ENCODE measurements around the gene PPAT. TPM values are rescaled to one million over a fixed set of nuclear protein-coding genes. Genes with fewer than 3 reads are reported as not detected.
A peak's percentile ranks its signal among the peaks of the same experiment; 100 is the strongest.

Gene PPAT
- total and polyA plus RNA-seq, 11 donors, result 0.65 to 6.5 (median 3.7) TPM

DNA sequence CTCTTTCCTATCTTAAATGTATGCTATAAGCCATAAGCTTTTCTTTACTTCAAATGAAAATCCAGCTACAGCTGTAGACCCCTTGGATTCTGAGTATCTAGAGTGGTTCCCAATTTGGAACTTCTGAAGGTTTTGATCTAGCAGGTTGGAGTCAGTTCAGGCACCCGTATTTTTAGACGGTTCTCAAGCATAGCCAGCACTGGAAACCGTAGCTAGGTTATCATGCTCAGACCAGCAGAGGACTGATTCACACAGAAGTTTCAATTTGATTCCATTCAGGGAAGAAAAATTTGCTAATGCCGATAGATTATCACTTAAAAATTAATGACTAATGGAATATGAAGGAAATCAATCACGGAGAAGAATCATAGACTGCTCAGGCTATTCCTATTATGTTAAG lies 11.2 kb downstream of the PPAT start:
- intact Hi-C loops (cut with DNase I), result loop anchor here in 7 of 10 donors (2.0 to 10.0 kb wide), 8 partner anchors 43 to 421 kb away; partner anchors contain the start of gene SRP72 (in 1 of the 7)
- peak overlapping the region in 7 of 12 donors; percentile 0 to 39 (median 30) for H3K4me3 ChIP-seq

DNA sequence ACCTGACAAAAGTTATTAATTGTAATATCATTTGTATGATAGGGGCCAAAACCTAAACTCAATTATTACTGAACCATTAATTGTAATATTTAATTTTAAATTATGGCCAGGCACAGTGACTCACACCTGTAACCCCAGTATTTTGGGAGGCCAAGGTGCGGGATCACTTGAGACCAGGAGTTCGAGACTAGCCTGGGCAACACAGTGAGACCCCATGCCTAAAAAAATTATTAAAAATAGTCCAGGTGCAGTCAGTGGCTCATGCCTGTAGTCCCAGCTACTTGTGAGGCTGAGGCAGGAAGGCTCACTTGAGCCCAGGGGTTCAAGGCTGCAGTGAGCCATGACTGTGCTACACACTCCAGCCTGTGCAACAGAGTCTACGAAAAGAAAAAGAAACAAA lies 18.0 kb downstream of the PPAT start:
- DNase-seq (no peak), ATAC-seq (no peak)
- Histone ChIP-seq H3K27me3 (no peaks in the 10 kb centered on the region), H3K36me3 (no peaks in the 10 kb centered on the region), H3K4me1 (no peaks in the 10 kb centered on the region), H3K9me3 (no peaks in the 10 kb centered on the region), H3K27ac (no peak overlapping the region), H3K4me3 (no peak overlapping the region)
- TF ChIP-seq, protein P1, sequence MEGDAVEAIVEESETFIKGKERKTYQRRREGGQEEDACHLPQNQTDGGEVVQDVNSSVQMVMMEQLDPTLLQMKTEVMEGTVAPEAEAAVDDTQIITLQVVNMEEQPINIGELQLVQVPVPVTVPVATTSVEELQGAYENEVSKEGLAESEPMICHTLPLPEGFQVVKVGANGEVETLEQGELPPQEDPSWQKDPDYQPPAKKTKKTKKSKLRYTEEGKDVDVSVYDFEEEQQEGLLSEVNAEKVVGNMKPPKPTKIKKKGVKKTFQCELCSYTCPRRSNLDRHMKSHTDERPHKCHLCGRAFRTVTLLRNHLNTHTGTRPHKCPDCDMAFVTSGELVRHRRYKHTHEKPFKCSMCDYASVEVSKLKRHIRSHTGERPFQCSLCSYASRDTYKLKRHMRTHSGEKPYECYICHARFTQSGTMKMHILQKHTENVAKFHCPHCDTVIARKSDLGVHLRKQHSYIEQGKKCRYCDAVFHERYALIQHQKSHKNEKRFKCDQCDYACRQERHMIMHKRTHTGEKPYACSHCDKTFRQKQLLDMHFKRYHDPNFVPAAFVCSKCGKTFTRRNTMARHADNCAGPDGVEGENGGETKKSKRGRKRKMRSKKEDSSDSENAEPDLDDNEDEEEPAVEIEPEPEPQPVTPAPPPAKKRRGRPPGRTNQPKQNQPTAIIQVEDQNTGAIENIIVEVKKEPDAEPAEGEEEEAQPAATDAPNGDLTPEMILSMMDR (IDR thresholded peaks at IDR 0.05), result no peak
- TF ChIP-seq POLR2A (IDR thresholded peaks at IDR 0.05), result no peak
- intact Hi-C loops (cut with DNase I), result loop anchor here in 1 of 10 donors (10.0 kb wide), 1 partner anchor 387 kb away; no protein-coding TSS in a partner anchor
- WGBS, 4 donors, result 94 to 96% (median 95%) methylated on average over 3 of the region's 3 CpGs

More for the DNA sequence above, 11.2 kb downstream of the PPAT start:
- 60 to 80% (median 71%) methylated on average over 5 of the region's 5 CpGs for WGBS, 4 donors
- DNase-seq (no peak), ATAC-seq (peak in 2 of 4 donors; percentile 25 to 27)
- no peaks in the 10 kb centered on the region for H3K36me3 ChIP-seq
- no peaks in the 10 kb centered on the region for H3K27me3 ChIP-seq
- TF ChIP-seq, protein P1 (IDR thresholded peaks at IDR 0.05), result no peak
- TF ChIP-seq POLR2A (IDR thresholded peaks at IDR 0.05), result no peak
- H3K9me3 ChIP-seq, result no peaks in the 10 kb centered on the region
- H3K4me1 ChIP-seq, result peaks cover 0 to 3% (median 0%) of the 10 kb centered on the region in 12 donors
- H3K27ac ChIP-seq, result no peak overlapping the region

DNA sequence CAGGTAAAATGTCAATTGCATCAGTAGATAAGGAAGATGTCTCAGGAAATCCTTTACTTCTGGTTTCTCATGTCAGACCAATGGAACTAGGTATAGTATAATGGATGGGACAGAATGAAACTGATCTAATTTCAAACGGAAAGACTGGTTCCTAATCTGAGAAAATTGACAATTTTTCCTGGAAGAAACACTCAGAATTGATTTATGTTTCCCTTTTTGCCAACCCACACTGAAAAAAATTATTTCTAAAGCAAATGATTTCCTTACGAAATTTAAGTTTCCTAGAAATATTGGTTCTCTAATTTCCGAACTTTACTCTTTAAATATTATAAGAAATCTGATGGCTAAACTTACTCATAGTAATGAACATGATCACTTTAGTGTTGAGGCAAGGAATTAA lies 19.1 kb downstream of the PPAT start:
- no peaks in the 10 kb centered on the region for H3K36me3 ChIP-seq
- no peaks in the 10 kb centered on the region for H3K27me3 ChIP-seq
- ATAC-seq (no peak), DNase-seq (no peak)
- H3K4me3 ChIP-seq, result no peak overlapping the region
- peaks cover 0 to under 1% (median 0%) of the 10 kb centered on the region in 12 donors for H3K4me1 ChIP-seq
- WGBS, 4 donors, result 78 to 85% (median 82%) methylated on average over 3 of the region's 3 CpGs
- TF ChIP-seq, protein P1 (IDR thresholded peaks at IDR 0.05), result no peak
- TF ChIP-seq POLR2A (IDR thresholded peaks at IDR 0.05), result no peak
- H3K9me3 ChIP-seq, result no peaks in the 10 kb centered on the region
- intact Hi-C loops (cut with DNase I), result loop anchor here in 1 of 10 donors (10.0 kb wide), 1 partner anchor 388 kb away; no protein-coding TSS in a partner anchor
- H3K27ac ChIP-seq, result no peak overlapping the region

DNA sequence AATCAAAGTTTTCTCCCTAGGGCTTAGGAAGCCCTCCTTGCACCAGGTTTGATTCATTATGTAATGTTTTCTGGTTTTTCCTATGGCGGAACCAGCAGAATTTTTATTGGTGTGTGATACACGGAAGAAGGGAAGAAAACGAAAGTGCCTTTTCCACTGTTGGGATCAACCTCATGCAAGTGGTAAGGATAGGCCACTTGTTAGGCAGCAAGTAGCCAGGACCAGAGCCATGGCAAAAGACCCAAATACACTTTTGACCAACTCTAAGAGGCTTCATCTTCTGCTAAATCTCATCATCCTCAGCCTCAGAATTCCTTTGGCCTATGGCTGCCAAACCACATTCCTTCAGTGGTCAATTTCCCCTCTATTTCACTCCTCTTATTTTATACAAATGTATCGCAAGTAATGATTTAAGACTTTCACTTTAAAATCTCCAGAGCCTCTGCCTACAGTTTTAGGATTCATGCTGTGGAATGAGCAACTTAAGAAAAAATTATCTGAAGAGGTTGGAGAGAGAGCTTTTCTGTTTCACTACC lies 21.2 kb downstream of the PPAT start:
- TF ChIP-seq POLR2A (IDR thresholded peaks at IDR 0.05), result no peak
- no peak overlapping the region for H3K4me3 ChIP-seq
- ATAC-seq (no peak), DNase-seq (no peak)
- H3K27me3 ChIP-seq, result no peaks in the 10 kb centered on the region
- no peaks in the 10 kb centered on the region for H3K36me3 ChIP-seq
- H3K9me3 ChIP-seq, result no peaks in the 10 kb centered on the region
- H3K27ac ChIP-seq, result no peak overlapping the region
- intact Hi-C loops (cut with DNase I), result loop anchor here in 1 of 10 donors (10.0 kb wide), 1 partner anchor 391 kb away; no protein-coding TSS in a partner anchor
- H3K4me1 ChIP-seq, result peaks cover 0 to 19% (median 7%) of the 10 kb centered on the region in 12 donors
- 87 to 95% (median 93%) methylated on average over 4 of the region's 4 CpGs for WGBS, 4 donors

Data from heart left ventricle (tissue), 16 donors.